A549 (cell line): ENCODE measurements around the gene CALML3. TPM values are rescaled to one million over a fixed set of nuclear protein-coding genes. Genes with fewer than 3 reads are reported as not detected.

Experiments used
- ATAC-seq, 2 experiments: fragments of 200-7000 bp in 1 of 2; fragments of >200 bp in 1 of 2; cut with Nextera tagmentation in 1 of 2; cut with Tn5 transposase in 1 of 2; 3 replicates each; pipeline versions ENCODE4 v1.8.0 to v1.9.1; 2018 to 2020; ENCODE audit warnings: mild to moderate bottlenecking in 1 of 2, moderate library complexity in 1 of 2
- CTCF ChIA-PET: fragments of 300-600 bp; sonication (Branson Sonifier 250); formaldehyde crosslinking; extraction: SDS; loops from one replicate; lab custom pipeline; 2021; ENCODE audit warnings: antibody characterized with exemption, inconsistent platforms; lab: Yijun Ruan, JAX
- POLR2A ChIA-PET: fragments of 350-600 bp; formaldehyde crosslinking; extraction: SDS; loops from one replicate; lab custom pipeline; 2021; ENCODE audit warnings: antibody characterized with exemption, inconsistent platforms; lab: Yijun Ruan, JAX
- DNase-seq, 2 experiments: peaks; one replicate each; pipeline versions ENCODE4 v3.0.0 to v3.0.0-alpha.2; 2011 to 2016; ENCODE audit warnings: low read depth in 1 of 2, low spot score in 1 of 2
- FAIRE-seq: peaks from 2 replicates; lab custom pipeline; 2011; peaks lifted over from hg19 to GRCh38; lab: Jason Lieb, UNC
- H3K27ac ChIP-seq, 2 experiments: fragments of >200 bp; sonication (Bioruptor Twin); formaldehyde crosslinking; 3 replicates each; pipeline ENCODE4 v1.5.1; 2016 to 2017
- H3K4me1 ChIP-seq: fragments of >200 bp; sonication (Bioruptor Twin); formaldehyde crosslinking; 3 replicates; pipeline ENCODE4 v1.6.1; 2016
- H3K4me2 ChIP-seq: fragments of >200 bp; sonication (Bioruptor Twin); formaldehyde crosslinking; 3 replicates; pipeline ENCODE4 v1.6.1; 2016
- H3K4me3 ChIP-seq: fragments of >200 bp; sonication (Bioruptor Twin); formaldehyde crosslinking; 3 replicates; pipeline ENCODE4 v1.5.1; 2016
- H3K9me3 ChIP-seq: fragments of >200 bp; sonication (Bioruptor Twin); formaldehyde crosslinking; 3 replicates; pipeline ENCODE4 v1.6.1; 2016
- ATOH8 ChIP-seq: fragments of 250-450 bp; sonication (Bioruptor Pico); IDR thresholded peaks from 2 replicates; pipeline ENCODE4 v1.5.0; 2020; ENCODE audit warnings: low read depth, mild to moderate bottlenecking, moderate library complexity
- CEBPB ChIP-seq, 2 experiments: fragments of >200 bp in 1 of 2; sonication (Bioruptor Twin) in 1 of 2; formaldehyde crosslinking in 1 of 2; IDR thresholded peaks; 2 replicates each; pipeline ENCODE4 v1.6.1; 2012 to 2016
- CHD2 ChIP-seq: fragments of 150-350 bp; IDR thresholded peaks from 2 replicates; pipeline ENCODE4 v1.6.1; 2014; ENCODE audit warnings: low read length; ENCODE audit not compliant: partially characterized antibody
- EHMT2 ChIP-seq: fragments of 200-600 bp; sonication (generic); IDR thresholded peaks from 2 replicates; pipeline ENCODE4 v1.6.1; 2016; ENCODE audit warnings: antibody characterized with exemption, low read depth, mild to moderate bottlenecking, moderate library complexity
- ELK1 ChIP-seq: fragments of 150-350 bp; IDR thresholded peaks from 2 replicates; pipeline ENCODE4 v1.6.1; 2014; ENCODE audit warnings: low read depth, mild to moderate bottlenecking, low read length
- EP300 ChIP-seq, 2 experiments: fragments of >200 bp; sonication (Bioruptor Twin); formaldehyde crosslinking; IDR thresholded peaks; 2 replicates in 1 of 2; 3 replicates in 1 of 2; pipeline ENCODE4 v1.6.1; 2016 to 2017
- ESRRA ChIP-seq: fragments of 150-350 bp; IDR thresholded peaks from 2 replicates; pipeline ENCODE4 v1.6.1; 2014; ENCODE audit warnings: mild to moderate bottlenecking, low read length, borderline replicate concordance
- FOSB ChIP-seq: fragments of 250-450 bp; sonication (Bioruptor Pico); IDR thresholded peaks from 2 replicates; pipeline ENCODE4 v1.5.0; 2020; ENCODE audit warnings: mild to moderate bottlenecking, moderate library complexity
- FOSL2 ChIP-seq, 2 experiments: fragments of 450-650 bp in 1 of 2; fragments of >200 bp in 1 of 2; sonication (Bioruptor Twin) in 1 of 2; formaldehyde crosslinking; IDR thresholded peaks; 2 replicates each; pipeline versions ENCODE4 v1.5.0 to v1.6.1; 2016 to 2020; ENCODE audit warnings: mild to moderate bottlenecking in 1 of 2, moderate library complexity in 1 of 2
- GATA3 ChIP-seq: IDR thresholded peaks from 2 replicates; pipeline ENCODE4 v1.6.1; 2012; ENCODE audit warnings: borderline replicate concordance
- HDAC2 ChIP-seq: fragments of 200-600 bp; sonication (generic); IDR thresholded peaks from 2 replicates; pipeline ENCODE4 v1.6.1; 2016
- HOXA7 ChIP-seq: fragments of 250-450 bp; sonication (Bioruptor Pico); IDR thresholded peaks from 2 replicates; pipeline ENCODE4 v1.5.0; 2020; ENCODE audit warnings: mild to moderate bottlenecking, moderate library complexity
- HOXB13 ChIP-seq: fragments of 250-450 bp; sonication (Bioruptor Pico); IDR thresholded peaks from 2 replicates; pipeline ENCODE4 v1.5.0; 2020; ENCODE audit warnings: low read depth, mild to moderate bottlenecking, moderate library complexity
- HOXB5 ChIP-seq: fragments of 250-450 bp; sonication (Bioruptor Pico); IDR thresholded peaks from 2 replicates; pipeline ENCODE4 v1.5.0; 2020; ENCODE audit warnings: mild to moderate bottlenecking, moderate library complexity
- JUN ChIP-seq, 2 experiments: fragments of >200 bp; sonication (Bioruptor Twin); formaldehyde crosslinking; IDR thresholded peaks; 2 replicates in 1 of 2; 3 replicates in 1 of 2; pipeline ENCODE4 v1.6.1; 2016 to 2017
- JUNB ChIP-seq: fragments of >200 bp; sonication (Bioruptor Twin); formaldehyde crosslinking; IDR thresholded peaks from 2 replicates; pipeline ENCODE4 v1.6.1; 2016
- KDM5A ChIP-seq: fragments of 200-600 bp; sonication (generic); IDR thresholded peaks from 2 replicates; pipeline ENCODE4 v1.6.1; 2016; ENCODE audit warnings: antibody characterized with exemption, mild to moderate bottlenecking
- MAFK ChIP-seq: fragments of 450-650 bp; IDR thresholded peaks from 2 replicates; pipeline ENCODE4 v1.6.1; 2014; ENCODE audit not compliant: partially characterized antibody
- MAX ChIP-seq: IDR thresholded peaks from 2 replicates; pipeline ENCODE4 v1.6.1; 2012
- MYC ChIP-seq: IDR thresholded peaks from 2 replicates; pipeline ENCODE4 v1.6.1; 2012; ENCODE audit warnings: mild to moderate bottlenecking, inconsistent platforms, low read length, improper control_type of control experiment, borderline replicate concordance
- PBX3 ChIP-seq: IDR thresholded peaks from 2 replicates; pipeline ENCODE4 v1.6.1; 2012
- RAD21 ChIP-seq, 2 experiments: fragments of >200 bp in 1 of 2; sonication (Bioruptor Twin) in 1 of 2; formaldehyde crosslinking in 1 of 2; IDR thresholded peaks in 1 of 2; conservative IDR thresholded peaks in 1 of 2; 2 replicates in 1 of 2; 3 replicates in 1 of 2; pipeline ENCODE4 v1.6.1; 2012 to 2018; ENCODE audit warnings: inconsistent platforms in 1 of 2
- RFX5 ChIP-seq: fragments of 450-650 bp; IDR thresholded peaks from 2 replicates; pipeline ENCODE4 v1.7.1; 2014; ENCODE audit warnings: antibody characterized with exemption, mild to moderate bottlenecking, moderate library complexity
- RNF2 ChIP-seq: fragments of 200-600 bp; sonication (generic); IDR thresholded peaks from 2 replicates; pipeline ENCODE4 v1.6.1; 2016; ENCODE audit warnings: low read depth, mild to moderate bottlenecking, antibody characterized with exemption, moderate library complexity, borderline replicate concordance
- SMC3 ChIP-seq: fragments of >200 bp; sonication (Bioruptor Twin); formaldehyde crosslinking; IDR thresholded peaks from 3 replicates; pipeline ENCODE4 v1.6.1; 2018; ENCODE audit warnings: inconsistent platforms
- TFCP2L1 ChIP-seq: fragments of 250-450 bp; sonication (Bioruptor Pico); IDR thresholded peaks from 2 replicates; pipeline ENCODE4 v1.5.0; 2021; ENCODE audit warnings: mild to moderate bottlenecking
- TP53 ChIP-seq: fragments of 250-450 bp; sonication (Bioruptor Pico); IDR thresholded peaks from 2 replicates; pipeline ENCODE4 v1.5.0; 2021; ENCODE audit warnings: mild to moderate bottlenecking, moderate library complexity
- ZFP36 ChIP-seq: fragments of 450-650 bp; IDR thresholded peaks from 2 replicates; pipeline ENCODE4 v1.6.1; 2014; ENCODE audit warnings: borderline replicate concordance; ENCODE audit not compliant: partially characterized antibody
- ZNF302 ChIP-seq: fragments of 250-450 bp; sonication (Bioruptor Pico); IDR thresholded peaks from 2 replicates; pipeline ENCODE4 v1.9.0; 2021; ENCODE audit warnings: inconsistent platforms, mild to moderate bottlenecking, moderate library complexity
- WGBS: methylation state at CpG from one replicate; pipeline ENCODE4 v1.1.6; 2017; ENCODE audit errors: missing lambda C conversion rate; 5-methylcytosine and 5-hydroxymethylcytosine counted together
- polyA plus RNA-seq, 4 experiments: library from polyadenylated mRNA; depleted of rRNA in 3 of 4; stranded (reverse); fragments of >200 nt; fragmentation: RNase III in 1 of 4; extraction: RNeasy Plus Mini Kit Qiagen cat#74134 plus additional on column Dnase treatment in 1 of 4; gene quantifications; 2 replicates in 3 of 4; 3 replicates in 1 of 4; pipeline ENCODE4 v1.2.3, GENCODE V29; 2011 to 2017
- TF ChIP-seq, protein P1 (sequence below): fragments of >200 bp; sonication (Bioruptor Twin); formaldehyde crosslinking; IDR thresholded peaks from 2 replicates; pipeline ENCODE4 v1.6.1; 2016
- TF ChIP-seq, protein P2 (sequence below): IDR thresholded peaks from 2 replicates; pipeline ENCODE4 v1.6.1; 2012; ENCODE audit warnings: low read depth, borderline replicate concordance

The CALML3 gene
- polyA plus RNA-seq, 2 of the 4 experiments (the other 2 are of a cell fraction), result not detected

DNA sequence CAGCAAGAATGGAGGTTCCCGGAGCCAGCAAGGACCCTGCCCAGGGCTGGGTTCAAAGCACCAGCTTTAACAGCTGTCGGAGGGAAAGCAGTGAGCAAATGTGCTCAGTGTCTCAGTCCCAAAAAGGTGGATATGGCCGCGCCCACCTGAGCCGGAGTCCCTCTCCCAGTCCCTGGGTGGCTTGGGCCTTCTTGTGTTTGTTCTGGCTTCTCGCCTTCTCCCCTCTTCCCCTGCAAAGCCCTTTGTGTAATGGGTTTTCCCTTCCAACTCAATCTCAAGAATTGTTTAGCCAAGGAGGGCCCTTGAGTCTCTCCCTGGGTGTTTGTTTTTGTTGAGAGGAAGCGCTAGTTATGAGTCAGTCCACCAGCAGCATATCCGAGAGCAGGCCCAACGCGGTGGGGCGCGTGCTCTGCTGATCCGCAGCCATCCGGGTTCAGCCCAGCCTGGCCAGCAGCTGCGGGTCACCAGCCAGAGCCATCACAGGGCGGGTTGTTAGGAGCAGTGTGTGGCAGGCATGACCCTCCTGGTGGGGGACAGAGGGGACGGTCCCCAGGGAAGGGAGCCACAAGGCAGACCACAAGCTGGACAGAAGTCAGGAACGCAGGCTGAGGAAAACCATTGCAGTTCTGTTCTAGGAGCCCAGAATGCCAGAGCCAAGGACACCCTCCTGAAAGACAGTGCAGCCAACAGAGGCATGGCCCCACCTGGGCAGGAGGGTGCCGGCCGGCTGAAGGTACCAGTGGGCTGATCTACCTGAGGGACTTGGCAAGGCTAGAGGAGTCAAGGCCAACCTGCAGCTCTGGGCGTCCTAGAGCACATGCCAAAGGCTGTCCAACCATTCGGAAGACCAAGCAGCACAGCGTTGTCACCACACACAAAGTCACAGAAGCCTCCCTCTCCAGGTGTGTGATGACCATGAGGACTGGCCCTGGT is 21.3 kb downstream of the CALML3 start (continued):
- peak; percentile 54; the same call in 1 of the 2 replicates for TF ChIP-seq HOXB5 (CRISPR knock-in tag)
- TF ChIP-seq MYC, result peak; percentile 83; the same call in 1 of the 2 replicates
- TF ChIP-seq HOXB13 (CRISPR knock-in tag), result no peak; the same call in none of the 2 replicates
- TF ChIP-seq ATOH8 (CRISPR knock-in tag), result peak; percentile 65
- TF ChIP-seq EP300 (IDR thresholded peaks at IDR 0.05), result peak; percentile 71 to 78; a peak in 2 of 5 replicates
- no peak for TF ChIP-seq EHMT2
- TF ChIP-seq ZNF302 (CRISPR knock-in tag), result peak; percentile 93
- no peak for TF ChIP-seq HDAC2
- TF ChIP-seq TP53 (CRISPR knock-in tag), result 0 out of 2 replicates have a peak, but pooled peaks have one; percentile 14
- TF ChIP-seq GATA3, result peak; percentile 74
- peak; percentile 22 to 48; a peak in 2 of 4 replicates for TF ChIP-seq CEBPB (IDR thresholded peaks at IDR 0.05)
- TF ChIP-seq JUN (IDR thresholded peaks at IDR 0.05), result peak; percentile 52 to 59; a peak in 3 of 5 replicates

DNA sequence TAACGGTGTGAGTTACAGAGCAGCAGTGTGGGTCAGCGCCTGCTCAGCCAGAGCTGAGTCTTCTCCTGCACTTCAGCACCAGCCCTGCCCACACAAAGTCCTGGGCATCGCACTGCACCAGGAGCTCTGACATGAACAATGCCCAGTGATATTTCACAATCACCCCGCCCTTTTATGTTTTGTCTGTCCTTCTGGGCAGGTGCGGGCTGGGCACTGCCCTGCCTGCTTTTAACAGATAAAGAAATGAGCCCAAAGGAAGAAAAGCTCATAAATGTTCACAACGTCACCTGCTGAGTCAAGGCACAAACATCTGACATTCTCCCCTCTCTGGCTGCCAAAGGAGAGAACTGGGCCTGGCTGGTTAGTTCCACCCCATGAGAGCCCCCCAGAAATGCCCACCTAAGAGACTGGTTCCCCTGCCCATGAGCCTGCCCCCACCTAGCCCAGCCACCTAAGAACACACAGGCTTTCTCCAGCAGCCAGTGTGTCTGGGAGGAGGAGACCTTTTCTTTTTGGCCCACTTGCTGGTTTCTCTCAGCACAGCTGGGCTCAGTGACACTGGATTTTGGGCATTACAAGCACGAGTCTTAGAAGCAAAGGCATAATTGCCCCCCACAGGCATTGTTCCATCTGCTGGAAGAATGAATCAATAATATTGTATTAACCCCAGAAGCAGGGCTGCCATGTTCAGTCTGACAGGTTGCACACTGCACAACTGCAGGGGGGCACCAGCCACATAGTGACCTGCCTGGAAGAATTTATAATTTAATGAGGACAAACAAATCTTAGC is 22.3 kb downstream of the CALML3 start:
- H3K4me1 ChIP-seq, result peaks cover 68% of the 10 kb centered on the region
- peak overlapping the region; percentile 20; the same call in 2 of the 3 replicates for H3K4me3 ChIP-seq
- H3K9me3 ChIP-seq, result peaks cover 21% of the 10 kb centered on the region
- WGBS, result 7% methylated on average over 7 of the region's 7 CpGs
- DNase-seq (peak; percentile 89 to 90), ATAC-seq (peak; percentile 52 to 60), FAIRE-seq (peak; percentile 7)
- peak overlapping the region; percentile 92 to 96 for H3K27ac ChIP-seq
- ChIA-PET CTCF (interaction anchor here (0.6 to 6.4 kb wide), 9 partner anchors 23 to 104 kb away, joined by 3 to 77 read pairs (median 5); no protein-coding TSS in a partner anchor), POLR2A (interaction anchor here (0.6 to 4.3 kb wide), 6 partner anchors 43 to 101 kb away, joined by 3 to 43 read pairs (median 10); no protein-coding TSS in a partner anchor)
- peak overlapping the region; percentile 87 for H3K4me2 ChIP-seq
- TF ChIP-seq CHD2, result no peak
- no peak for TF ChIP-seq ESRRA
- TF ChIP-seq RNF2, result no peak
- TF ChIP-seq RAD21 (conservative IDR thresholded peaks at IDR 0.05 in 1 of 2, IDR thresholded peaks at IDR 0.05 in 1 of 2), result peak; percentile 1 to 56; a peak in 1 of 5 replicates
- peak; percentile 48 for TF ChIP-seq SMC3
- TF ChIP-seq GATA3, result peak; percentile 70
- TF ChIP-seq, protein P1, sequence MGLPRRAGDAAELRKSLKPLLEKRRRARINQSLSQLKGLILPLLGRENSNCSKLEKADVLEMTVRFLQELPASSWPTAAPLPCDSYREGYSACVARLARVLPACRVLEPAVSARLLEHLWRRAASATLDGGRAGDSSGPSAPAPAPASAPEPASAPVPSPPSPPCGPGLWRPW, result 0 out of 2 replicates have a peak, but pooled peaks have one; percentile 46
- TF ChIP-seq, protein P2, sequence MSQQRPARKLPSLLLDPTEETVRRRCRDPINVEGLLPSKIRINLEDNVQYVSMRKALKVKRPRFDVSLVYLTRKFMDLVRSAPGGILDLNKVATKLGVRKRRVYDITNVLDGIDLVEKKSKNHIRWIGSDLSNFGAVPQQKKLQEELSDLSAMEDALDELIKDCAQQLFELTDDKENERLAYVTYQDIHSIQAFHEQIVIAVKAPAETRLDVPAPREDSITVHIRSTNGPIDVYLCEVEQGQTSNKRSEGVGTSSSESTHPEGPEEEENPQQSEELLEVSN, result 0 out of 2 replicates have a peak, but pooled peaks have one; percentile 63
- TF ChIP-seq ELK1, result no peak
- TF ChIP-seq CEBPB (IDR thresholded peaks at IDR 0.05), result peak; percentile 95 to 97
- TF ChIP-seq RFX5, result no peak
- TF ChIP-seq MAFK, result no peak
- peak; percentile 82 for TF ChIP-seq JUNB
- no peak for TF ChIP-seq PBX3
- TF ChIP-seq KDM5A, result no peak
- TF ChIP-seq ZFP36, result no peak
- TF ChIP-seq FOSL2 (IDR thresholded peaks at IDR 0.05), result peak; percentile 77
- TF ChIP-seq FOSL2 (CRISPR knock-in tag; IDR thresholded peaks at IDR 0.05), result peak; percentile 68
- no peak for TF ChIP-seq TFCP2L1 (CRISPR knock-in tag)
- TF ChIP-seq JUN (IDR thresholded peaks at IDR 0.05), result peak in 1 of 2 experiments; percentile 79; a peak in 3 of 5 replicates
- TF ChIP-seq HOXA7 (CRISPR knock-in tag), result no peak
- TF ChIP-seq FOSB (CRISPR knock-in tag), result no peak
- peak; percentile 44; the same call in 1 of the 2 replicates for TF ChIP-seq MAX
